Activated naive CD4-positive, alpha-beta T cell treated with Interleukin-2 at 50 U/mL for 16 hours (primary cell): Measurements from ENCODE around the gene DHX32.

Experiments used
- DNase-seq: peaks from one replicate; pipeline ENCODE4 v3.0.0-alpha.2; 2020

DHX32 gene

GRCh38 chr10:125846894-125847293, 34.2 kb downstream of the DHX32 start:
- DNase-seq = no peak

DNA sequence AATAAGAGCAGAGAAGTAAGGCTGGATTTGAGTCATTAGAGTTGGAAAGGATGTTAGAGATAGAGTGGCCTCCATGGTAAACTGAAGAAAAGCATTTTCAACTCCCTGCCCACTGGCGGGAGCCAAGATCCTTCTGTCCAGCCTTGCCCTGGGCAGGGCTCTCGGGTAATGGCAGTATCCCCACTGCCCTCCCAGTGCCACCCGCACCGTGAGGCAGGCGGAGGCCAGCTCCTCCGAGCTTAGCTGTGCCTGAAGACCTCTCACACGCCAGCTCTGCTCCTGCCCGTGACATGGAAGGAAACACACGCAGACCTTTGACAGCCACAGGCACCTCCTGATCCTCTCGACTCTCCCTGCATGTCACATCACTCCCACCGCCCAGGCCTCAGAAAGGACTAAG, 35.5 kb downstream of the DHX32 start:
- DNase-seq = no peak

DNA sequence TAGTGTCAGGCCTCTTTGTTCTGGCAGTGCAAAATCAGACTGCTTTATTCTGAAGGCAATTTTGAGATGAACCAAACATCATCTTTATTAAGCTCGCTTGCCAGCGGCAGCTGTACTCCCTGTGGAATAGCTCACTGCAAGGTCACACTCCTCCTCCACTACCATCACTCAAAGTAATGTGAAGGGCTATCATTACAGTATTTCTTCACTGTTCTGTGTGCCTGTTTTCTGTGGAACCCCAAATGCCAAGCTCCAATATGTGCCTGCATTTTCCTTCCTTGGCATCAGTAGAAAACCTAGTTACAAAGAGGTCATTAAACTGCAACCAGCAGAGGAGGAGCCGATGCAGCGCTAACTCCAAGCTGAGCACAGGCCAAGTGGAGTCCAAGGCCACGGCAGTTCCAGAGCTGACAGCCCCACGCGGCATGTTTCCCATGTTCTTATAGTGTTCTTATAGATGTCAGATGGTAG, 36.3 kb downstream of the DHX32 start:
- DNase-seq = no peak

- DNase-seq = no peak
Measured at GRCh38 chr10:125843603-125844329, 37.3 kb downstream of the DHX32 start.

DNA sequence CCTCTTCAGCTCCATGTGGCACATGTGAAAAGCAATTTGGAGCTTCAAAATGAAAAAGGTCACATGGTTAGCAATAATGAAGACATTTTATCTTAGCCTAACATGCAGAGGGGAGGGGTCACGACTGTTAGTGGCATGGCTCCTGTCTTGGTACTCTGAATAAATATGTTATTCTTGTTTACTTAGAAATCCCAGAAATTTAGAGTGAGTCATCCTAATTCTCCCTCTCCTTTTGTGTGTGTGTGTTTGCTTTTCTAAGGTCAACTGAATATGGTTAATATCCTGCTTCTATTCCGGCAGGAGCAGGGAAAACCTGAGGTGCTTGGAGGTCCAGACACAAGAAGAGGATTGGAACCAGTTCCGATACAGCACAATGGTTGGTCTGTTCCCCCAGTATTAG, 40.1 kb downstream of the DHX32 start:
- DNase-seq = no peak

GRCh38 chr10:125840406-125840805, 40.7 kb downstream of the DHX32 start:
- no peak for DNase-seq

DNA sequence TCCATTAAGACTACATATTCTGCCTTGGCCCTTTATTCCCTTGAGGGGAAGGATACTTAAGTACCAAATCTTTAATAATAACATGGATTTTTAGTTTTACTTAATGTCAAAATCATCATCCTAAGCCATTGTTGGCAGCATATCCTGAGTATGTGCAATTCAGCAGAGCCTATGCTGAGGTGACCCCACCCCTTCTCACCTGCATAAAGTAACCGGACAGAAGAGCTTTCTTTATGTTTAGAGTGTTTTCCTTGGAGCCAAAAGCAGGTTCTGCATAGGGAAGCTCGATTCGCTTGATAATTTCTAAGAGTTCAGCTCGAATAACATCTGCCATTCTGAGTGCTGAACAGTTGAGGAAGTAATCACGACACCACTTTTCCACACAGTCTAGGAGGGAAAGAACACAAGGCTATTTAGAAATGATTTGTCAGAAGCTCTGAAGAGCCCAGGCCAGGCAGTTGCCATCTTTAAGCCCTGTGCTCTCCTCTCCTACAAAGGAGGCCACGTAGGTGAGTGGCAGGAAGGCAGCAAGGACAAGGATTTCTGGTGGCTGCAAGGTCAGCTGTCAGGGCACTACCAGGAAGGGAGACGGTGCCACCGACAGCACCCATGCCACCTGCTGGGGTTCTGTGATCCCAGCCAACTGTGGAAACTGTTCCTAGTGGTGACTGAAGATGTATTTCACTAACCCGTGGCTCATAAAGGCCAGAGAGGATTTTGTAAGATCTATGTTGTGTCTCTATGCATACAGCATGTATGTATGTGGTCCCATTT, 42.1 kb downstream of the DHX32 start:
- no peak for DNase-seq

DNA sequence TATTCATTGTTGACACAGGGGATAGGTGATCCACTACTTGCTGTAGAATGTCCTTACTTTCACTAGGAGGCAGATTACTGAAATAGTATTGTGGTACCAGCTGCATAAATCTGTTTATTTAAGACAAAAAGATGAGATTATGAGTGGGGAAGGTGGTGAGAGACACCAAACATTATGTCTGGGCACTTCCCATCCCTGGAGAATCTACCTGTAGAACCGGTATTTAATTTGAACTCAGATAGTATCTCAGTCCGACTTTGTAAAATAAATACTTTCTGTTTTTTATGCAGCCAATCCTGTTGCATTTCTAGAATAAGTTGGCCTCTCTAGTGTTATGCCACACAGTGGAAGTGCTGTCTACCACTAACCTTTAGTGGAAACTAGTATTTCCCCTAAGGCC, 44.3 kb downstream of the DHX32 start:
- DNase-seq = no peak

DNA sequence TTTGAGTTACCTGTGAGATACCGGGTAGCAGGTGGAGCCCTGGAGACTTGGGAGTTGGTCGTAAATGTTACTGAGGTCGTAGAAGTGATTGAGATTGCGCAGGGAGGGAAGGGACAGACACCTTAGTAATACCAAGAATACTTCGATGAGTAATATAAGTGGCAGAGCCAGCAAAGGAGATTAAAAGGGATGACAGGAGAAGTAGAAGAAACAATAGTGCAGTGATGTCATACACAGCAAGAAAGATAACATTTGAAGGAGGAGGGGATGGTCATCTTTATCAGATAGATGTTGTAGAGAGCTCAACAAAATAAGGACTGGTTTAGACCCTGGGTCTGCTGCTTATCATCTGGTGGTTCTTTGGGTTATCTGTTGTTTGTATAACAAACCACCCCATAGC, 52.8 kb downstream of the DHX32 start:
- DNase-seq = no peak

- no peak for DNase-seq
Measured at GRCh38 chr10:125827133-125827532, 54.0 kb downstream of the DHX32 start.

DNA sequence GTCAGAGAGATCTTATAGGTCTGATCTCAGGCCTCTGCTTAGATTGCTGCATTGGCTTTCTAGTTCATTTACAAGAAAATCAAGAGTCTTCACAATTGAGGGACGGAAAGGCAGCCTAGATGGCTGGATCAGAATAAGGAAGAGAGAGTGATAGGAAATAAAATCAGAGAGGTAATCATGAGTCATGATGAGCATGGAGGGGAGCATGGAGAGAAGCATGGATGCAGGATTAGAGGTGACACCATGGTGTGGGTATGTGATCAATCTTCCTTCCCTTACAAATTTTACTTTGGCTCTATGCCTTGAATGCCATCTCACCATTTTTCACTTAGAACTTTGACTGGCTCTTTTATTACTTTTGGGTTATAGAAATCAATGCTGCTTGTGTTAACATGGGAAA, 56.4 kb downstream of the DHX32 start:
- no peak for DNase-seq

DNA sequence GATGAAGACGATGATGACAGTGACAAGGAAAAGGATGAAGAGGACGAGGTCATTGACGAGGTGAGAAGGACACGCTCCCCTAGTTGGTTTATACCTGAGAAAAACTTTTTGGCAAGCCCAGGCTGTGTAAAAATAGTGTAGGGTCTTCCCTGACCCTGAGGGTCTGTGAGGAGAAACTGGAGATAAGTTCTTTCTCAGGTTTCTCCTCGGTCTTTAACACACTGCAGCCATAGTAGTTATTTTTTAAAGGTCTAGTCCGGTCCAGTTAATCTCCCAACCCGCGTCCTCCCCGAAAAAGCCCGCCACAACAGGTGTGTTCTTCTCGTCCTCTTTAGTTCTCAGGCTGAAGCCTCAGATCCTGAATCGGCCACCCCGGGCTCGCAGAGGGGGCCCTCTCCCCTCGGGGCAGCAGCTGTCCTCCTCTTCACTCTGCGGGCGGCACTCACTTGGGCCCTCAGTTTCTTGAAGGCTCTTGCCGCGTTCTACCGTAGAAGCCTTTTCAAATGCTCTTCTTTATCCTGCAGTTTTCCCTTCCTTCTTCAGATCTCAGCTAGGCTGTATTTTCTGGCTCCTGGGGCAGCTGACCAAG, 57.3 kb downstream of the DHX32 start:
- peak; percentile 13 for DNase-seq

- peak; percentile 90 for DNase-seq
Measured at GRCh38 chr10:125822878-125823662, 58.0 kb downstream of the DHX32 start, which contains the start of the genes BCCIP and UROS. Gene BCCIP, plus strand, starts transcription at chr10:125823546. Its CDS starts 12 bp downstream, at chr10:125823558. Gene UROS, minus strand, starts transcription at chr10:125823258. Its CDS starts 6,759 bp downstream, at chr10:125816499.

GRCh38 chr10:125820701-125821100, 60.4 kb downstream of the DHX32 start:
- no peak for DNase-seq

DNA sequence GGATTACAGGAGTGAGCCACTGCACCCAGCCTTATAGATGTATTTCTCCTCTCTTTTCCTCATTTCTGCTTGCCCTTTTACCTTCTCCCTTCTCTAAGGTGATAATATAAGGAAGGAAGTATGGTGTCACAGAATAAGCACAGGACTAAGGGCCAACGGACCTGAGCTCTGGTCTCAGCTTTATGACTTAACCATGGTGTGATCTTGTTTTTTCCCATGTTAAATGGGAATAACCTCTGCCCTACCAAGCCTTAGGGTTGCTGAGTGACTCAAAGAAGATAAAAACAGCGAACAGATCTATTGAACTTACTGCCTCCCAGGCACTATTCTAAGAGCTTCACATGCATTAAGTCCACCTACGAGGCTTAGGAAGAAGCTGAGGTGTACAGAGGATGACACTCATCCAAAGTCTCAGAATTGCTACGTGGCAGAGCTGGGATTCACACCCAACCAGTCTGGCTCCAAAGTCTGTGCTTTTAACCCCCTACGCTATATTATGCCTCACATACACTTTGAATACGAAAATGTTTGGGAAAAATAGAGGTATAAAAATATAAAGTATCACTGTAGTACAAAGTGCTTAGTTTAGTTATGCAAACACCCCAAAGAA, 63.6 kb downstream of the DHX32 start:
- no peak for DNase-seq

DNA sequence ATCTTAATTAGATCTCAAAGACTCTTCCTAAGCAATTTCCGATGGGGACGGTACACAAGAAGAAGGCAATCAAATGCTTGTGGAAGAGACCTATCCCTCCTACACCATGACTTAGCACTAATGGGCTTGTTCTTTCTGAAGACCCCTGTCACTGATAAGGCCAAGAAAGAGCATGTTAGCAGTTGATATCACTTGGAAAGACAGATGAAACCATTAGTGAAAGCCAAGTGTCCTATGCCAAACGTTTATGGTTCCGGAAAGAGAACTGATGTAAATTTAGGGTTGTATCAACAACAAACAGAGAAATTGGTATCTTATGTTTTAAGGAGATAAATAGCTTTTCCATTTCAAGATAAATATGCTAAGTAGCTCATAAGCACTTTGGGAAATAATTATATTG, 64.5 kb downstream of the DHX32 start:
- DNase-seq = no peak

- DNase-seq = no peak
Measured at GRCh38 chr10:125815764-125816163, 65.3 kb downstream of the DHX32 start.

DNA sequence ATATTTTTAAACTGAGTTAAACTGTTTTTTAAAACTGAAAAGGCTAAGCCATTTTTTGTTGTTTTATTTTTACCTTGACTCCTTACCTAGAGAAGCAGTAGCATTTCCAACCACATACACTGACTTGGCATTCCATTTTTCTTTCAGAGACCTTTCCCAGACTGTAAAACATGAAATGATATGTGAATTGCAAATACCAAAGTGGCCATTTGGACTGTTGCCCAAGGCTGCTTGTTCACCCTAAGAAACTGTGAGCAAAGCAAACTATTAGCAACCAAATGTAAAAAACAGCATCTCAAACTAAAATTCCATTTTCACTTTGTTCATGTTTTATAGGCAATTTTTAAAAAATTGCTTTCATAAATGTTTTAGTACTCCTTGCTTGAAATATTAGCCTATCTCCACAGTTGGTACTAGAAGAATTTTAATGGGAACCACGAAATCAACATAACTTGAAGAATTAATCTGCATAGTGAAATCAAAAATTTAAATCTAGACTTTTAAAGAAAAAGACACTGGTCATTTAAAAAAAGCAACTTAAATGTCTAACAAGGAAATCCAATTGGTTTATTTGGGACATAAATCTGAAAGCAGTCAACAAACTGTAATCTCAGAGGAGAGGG, 68.9 kb downstream of the DHX32 start:
- DNase-seq = no peak

- DNase-seq = no peak
Measured at GRCh38 chr10:125811251-125811650, 69.8 kb downstream of the DHX32 start.

DNA sequence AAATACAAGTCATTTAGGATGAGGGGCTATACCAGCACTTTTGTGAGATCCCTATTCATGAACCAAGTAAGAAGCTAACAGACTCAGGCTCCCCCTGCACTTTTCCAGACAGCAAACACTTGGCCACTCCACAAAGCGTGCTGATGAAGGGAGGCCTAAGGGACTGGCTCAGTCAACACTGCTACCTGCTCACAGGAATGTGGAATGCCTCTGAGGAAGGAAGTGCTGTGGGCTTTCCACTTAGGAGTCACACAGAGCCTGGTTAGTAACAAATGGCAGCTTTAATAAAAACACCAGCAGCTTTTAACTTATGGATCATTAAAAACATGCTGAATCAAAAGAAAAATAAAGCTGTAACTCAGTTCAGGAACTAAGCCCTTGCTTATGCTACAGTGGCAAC, 73.0 kb downstream of the DHX32 start:
- DNase-seq = no peak

DNA sequence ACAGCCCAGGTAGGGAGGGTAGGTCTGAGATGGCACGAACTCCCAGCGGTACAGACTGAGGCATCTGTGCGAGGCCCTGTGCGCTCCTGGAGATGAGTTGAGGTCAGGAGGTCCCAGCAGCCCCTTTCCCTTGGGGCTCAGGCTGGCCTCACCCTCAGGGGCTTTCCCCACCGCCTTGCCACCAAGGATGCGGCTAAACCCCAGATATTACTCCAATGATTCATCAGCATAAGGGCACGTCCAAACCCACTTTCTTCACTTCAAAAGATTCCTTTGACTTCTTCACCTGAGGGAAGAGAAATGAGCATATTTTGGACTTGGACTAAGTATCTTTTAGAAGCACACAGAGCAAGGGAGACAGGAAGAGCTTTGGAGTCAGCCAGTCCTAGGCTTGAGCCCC, 78.4 kb downstream of the DHX32 start:
- no peak for DNase-seq

DNA sequence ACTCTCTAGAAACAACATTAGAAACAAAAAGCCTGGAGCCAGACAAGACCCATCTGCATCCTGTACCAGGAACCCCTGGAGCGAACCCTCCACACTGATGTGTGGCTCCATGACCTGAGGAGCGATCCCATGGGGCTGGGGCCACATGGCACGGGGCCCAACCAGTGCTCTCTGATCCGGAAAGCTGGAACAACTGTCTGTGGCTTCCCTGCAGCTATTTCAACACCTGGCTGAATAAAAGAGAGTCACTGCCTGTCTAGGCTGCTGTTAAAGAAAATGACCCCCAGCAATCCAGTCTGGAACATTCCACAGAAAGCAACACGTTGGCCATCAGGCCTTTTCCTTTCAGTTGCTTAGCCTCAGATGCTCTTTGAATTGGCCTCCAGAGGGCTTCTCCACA, 79.0 kb downstream of the DHX32 start:
- DNase-seq = no peak
